Measurements from ENCODE around the gene AIRE. TPM values are rescaled to one million over a fixed set of nuclear protein-coding genes. Genes with fewer than 3 reads are reported as not detected.

Gene AIRE
- total and polyA plus RNA-seq, 8 donors = 0.06 to 0.21 (median 0.09) TPM; not detected in 2

GRCh38 chr21:44345495-44345894 lies 59.8 kb downstream of the AIRE start:
- H3K27ac ChIP-seq = no peak overlapping the region
- peaks cover 0 to 12% of the 10 kb centered on the region in 2 donors for H3K4me1 ChIP-seq
- ATAC-seq (no peak), DNase-seq (peak in 1 of 4 donors; percentile 49)
- H3K4me3 ChIP-seq = no peak overlapping the region
- H3K9me3 ChIP-seq = no peaks in the 10 kb centered on the region
- intact Hi-C loops (cut with DNase I) = no loop called here
- H3K27me3 ChIP-seq = peaks cover 12 to 48% of the 10 kb centered on the region in 2 donors
- TF ChIP-seq CTCF (IDR thresholded peaks at IDR 0.05) = no peak
- no peaks in the 10 kb centered on the region for H3K36me3 ChIP-seq

GRCh38 chr21:44347911-44348451 lies 62.3 kb downstream of the AIRE start:
- Histone ChIP-seq H3K27ac (peak overlapping the region in 1 of 2 donors; percentile 23), H3K4me1 (peaks cover 4 to 37% of the 10 kb centered on the region in 2 donors), H3K4me3 (no peak overlapping the region), H3K9me3 (no peaks in the 10 kb centered on the region), H3K27me3 (peaks cover 26 to 73% of the 10 kb centered on the region in 2 donors), H3K36me3 (no peaks in the 10 kb centered on the region)
- DNase-seq (peak in 3 of 4 donors; percentile 54 to 80 (median 74)), ATAC-seq (peak; percentile 83)
- no peak for TF ChIP-seq CTCF (IDR thresholded peaks at IDR 0.05)
- intact Hi-C loops (cut with DNase I) = no loop called here

Other genes with a start within 250 kb of the AIRE start
- 1 to 10 TPM; 3.9 to 6.7 TPM for gene PWP2, start 178.5 kb upstream of the AIRE start, total RNA-seq
- gene PWP2, start 178.5 kb upstream of the AIRE start, polyA plus RNA-seq (ENCODE audit: insufficient read length in 6 of 6) = 10 to 100 TPM in 1 of 6 donors, 1 to 10 TPM in 5; 1.7 to 10.8 (median 8.6) TPM
- gene GATD3, start 152.2 kb upstream of the AIRE start, total RNA-seq = 10 to 100 TPM in 1 of 2 donors, 1 to 10 TPM in 1; 8.8 to 10.8 TPM
- gene GATD3, start 152.2 kb upstream of the AIRE start, polyA plus RNA-seq (ENCODE audit: insufficient read length in 6 of 6) = 10 to 100 TPM; 22.3 to 50.1 (median 36.2) TPM
- 1 to 10 TPM; 3.9 to 4.6 TPM for gene ICOSLG, start 44.9 kb upstream of the AIRE start, total RNA-seq
- gene ICOSLG, start 44.9 kb upstream of the AIRE start, polyA plus RNA-seq (ENCODE audit: insufficient read length in 6 of 6) = 1 to 10 TPM; 1.7 to 3.3 (median 2.1) TPM
- gene DNMT3L, start 24.0 kb upstream of the AIRE start, total RNA-seq = not detected
- gene DNMT3L, start 24.0 kb upstream of the AIRE start, polyA plus RNA-seq (ENCODE audit: insufficient read length in 6 of 6) = not detected
- gene PFKL, start 14.2 kb downstream of the AIRE start, total RNA-seq = 100 to 1,000 TPM; 109 to 116 TPM
- 100 to 1,000 TPM in 1 of 6 donors, 10 to 100 TPM in 5; 80.3 to 110 (median 87.1) TPM for gene PFKL, start 14.2 kb downstream of the AIRE start, polyA plus RNA-seq (ENCODE audit: insufficient read length in 6 of 6)
- 10 to 100 TPM; 20.8 to 21.4 TPM for gene CFAP410, start 53.5 kb downstream of the AIRE start, total RNA-seq
- gene CFAP410, start 53.5 kb downstream of the AIRE start, polyA plus RNA-seq (ENCODE audit: insufficient read length in 6 of 6) = 10 to 100 TPM; 16.5 to 31.5 (median 20.7) TPM
- gene TRPM2, start 67.7 kb downstream of the AIRE start, total RNA-seq = 10 to 100 TPM; 11.0 to 25.6 TPM
- gene TRPM2, start 67.7 kb downstream of the AIRE start, polyA plus RNA-seq (ENCODE audit: insufficient read length in 6 of 6) = 1 to 10 TPM; 1.2 to 1.8 (median 1.5) TPM
- 1 to 10 TPM; 2.4 to 5.7 TPM for gene LRRC3, start 169.6 kb downstream of the AIRE start, total RNA-seq
- 1 to 10 TPM; 4.9 to 7.0 (median 6.3) TPM for gene LRRC3, start 169.6 kb downstream of the AIRE start, polyA plus RNA-seq (ENCODE audit: insufficient read length in 6 of 6)